ENCODE data around the gene MBNL1. TPM values are rescaled to one million over a fixed set of nuclear protein-coding genes. Genes with fewer than 3 reads are reported as not detected.

The MBNL1 gene
- total and polyA plus RNA-seq, 8 donors: 25.7 to 379 (median 155) TPM

DNA sequence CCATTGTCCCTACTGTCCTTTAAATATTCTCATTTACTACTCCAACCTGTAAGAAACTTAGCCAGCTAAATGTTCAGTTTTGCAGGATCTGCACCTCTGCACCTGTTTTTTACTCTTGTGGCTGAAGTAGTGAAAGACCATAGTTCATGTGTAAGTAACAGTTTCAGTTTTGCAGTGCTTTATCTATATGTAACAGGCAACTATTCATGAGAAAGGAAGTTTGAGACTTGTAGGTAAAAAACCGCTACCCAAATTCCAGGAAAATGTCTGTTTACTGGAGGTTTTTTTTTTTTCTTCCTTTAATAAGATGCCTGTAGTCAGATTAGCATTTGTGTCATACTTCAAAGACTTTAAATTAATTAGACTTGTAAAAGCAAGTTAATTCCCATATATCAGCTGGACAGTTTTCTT is 25.4 kb upstream of the MBNL1 start:
- intact Hi-C loops (cut with DNase I; ENCODE audit: low total_unique reads): no loop called here
- no peaks in the 10 kb centered on the region for H3K27me3 ChIP-seq
- H3K27ac ChIP-seq: peak overlapping the region in 4 of 5 donors; percentile 57 to 74 (median 66)
- 49 to 57% (median 53%) methylated on average over 1 of the region's 1 CpG for WGBS, 5 donors
- peak in 1 of 2 donors; percentile 24 for DNase-seq
- peaks cover 0 to 33% (median 11%) of the 10 kb centered on the region in 4 donors for H3K4me1 ChIP-seq
- TF ChIP-seq EP300 (IDR thresholded peaks at IDR 0.05): no peak
- TF ChIP-seq, protein P1, sequence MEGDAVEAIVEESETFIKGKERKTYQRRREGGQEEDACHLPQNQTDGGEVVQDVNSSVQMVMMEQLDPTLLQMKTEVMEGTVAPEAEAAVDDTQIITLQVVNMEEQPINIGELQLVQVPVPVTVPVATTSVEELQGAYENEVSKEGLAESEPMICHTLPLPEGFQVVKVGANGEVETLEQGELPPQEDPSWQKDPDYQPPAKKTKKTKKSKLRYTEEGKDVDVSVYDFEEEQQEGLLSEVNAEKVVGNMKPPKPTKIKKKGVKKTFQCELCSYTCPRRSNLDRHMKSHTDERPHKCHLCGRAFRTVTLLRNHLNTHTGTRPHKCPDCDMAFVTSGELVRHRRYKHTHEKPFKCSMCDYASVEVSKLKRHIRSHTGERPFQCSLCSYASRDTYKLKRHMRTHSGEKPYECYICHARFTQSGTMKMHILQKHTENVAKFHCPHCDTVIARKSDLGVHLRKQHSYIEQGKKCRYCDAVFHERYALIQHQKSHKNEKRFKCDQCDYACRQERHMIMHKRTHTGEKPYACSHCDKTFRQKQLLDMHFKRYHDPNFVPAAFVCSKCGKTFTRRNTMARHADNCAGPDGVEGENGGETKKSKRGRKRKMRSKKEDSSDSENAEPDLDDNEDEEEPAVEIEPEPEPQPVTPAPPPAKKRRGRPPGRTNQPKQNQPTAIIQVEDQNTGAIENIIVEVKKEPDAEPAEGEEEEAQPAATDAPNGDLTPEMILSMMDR (IDR thresholded peaks at IDR 0.05): no peak
- no peak for TF ChIP-seq POLR2AphosphoS5 (IDR thresholded peaks at IDR 0.05)
- TF ChIP-seq POLR2A (IDR thresholded peaks at IDR 0.05): no peak
- no peaks in the 10 kb centered on the region for H3K9me3 ChIP-seq
- H3K4me3 ChIP-seq: peak overlapping the region in 2 of 4 donors; percentile 9 to 18
- no peaks in the 10 kb centered on the region for H3K36me3 ChIP-seq

- TF ChIP-seq, protein P1 (IDR thresholded peaks at IDR 0.05): no peak
- TF ChIP-seq POLR2AphosphoS5 (IDR thresholded peaks at IDR 0.05) (no peak), EP300 (IDR thresholded peaks at IDR 0.05) (no peak), POLR2A (IDR thresholded peaks at IDR 0.05) (no peak)
- Histone ChIP-seq H3K27me3 (no peaks in the 10 kb centered on the region), H3K4me1 (peaks cover 0 to 33% (median 11%) of the 10 kb centered on the region in 4 donors), H3K27ac (peak overlapping the region in 4 of 5 donors; percentile 57 to 74 (median 66)), H3K4me3 (peak overlapping the region in 2 of 4 donors; percentile 9 to 18), H3K9me3 (no peaks in the 10 kb centered on the region), H3K36me3 (no peaks in the 10 kb centered on the region)
- intact Hi-C loops (cut with DNase I; ENCODE audit: low total_unique reads): no loop called here
- WGBS, 5 donors: 67 to 86% (median 78%) methylated on average over 10 of the region's 10 CpGs
- no peak for DNase-seq
Observed at GRCh38 chr3:152243721-152244516, 24.8 kb upstream of the MBNL1 start.

- intact Hi-C loops (cut with DNase I; ENCODE audit: low total_unique reads): no loop called here
- H3K4me3 ChIP-seq: peak overlapping the region in 1 of 4 donors; percentile 18
- peaks cover 0 to 33% (median 11%) of the 10 kb centered on the region in 4 donors for H3K4me1 ChIP-seq
- no peaks in the 10 kb centered on the region for H3K27me3 ChIP-seq
- H3K27ac ChIP-seq: peak overlapping the region in 2 of 5 donors; percentile 64 to 74
- H3K36me3 ChIP-seq: no peaks in the 10 kb centered on the region
- no peak for TF ChIP-seq POLR2A (IDR thresholded peaks at IDR 0.05)
- no peak for TF ChIP-seq POLR2AphosphoS5 (IDR thresholded peaks at IDR 0.05)
- TF ChIP-seq, protein P1 (IDR thresholded peaks at IDR 0.05): no peak
- TF ChIP-seq EP300 (IDR thresholded peaks at IDR 0.05): no peak
- no peak for DNase-seq
- no peaks in the 10 kb centered on the region for H3K9me3 ChIP-seq
- 39 to 47% (median 43%) methylated on average over 2 of the region's 2 CpGs for WGBS, 5 donors
Observed at GRCh38 chr3:152244517-152244888, 24.2 kb upstream of the MBNL1 start.

- TF ChIP-seq EP300 (IDR thresholded peaks at IDR 0.05): no peak
- no peak for TF ChIP-seq POLR2AphosphoS5 (IDR thresholded peaks at IDR 0.05)
- no peak for TF ChIP-seq POLR2A (IDR thresholded peaks at IDR 0.05)
- TF ChIP-seq, protein P1 (IDR thresholded peaks at IDR 0.05): no peak
- Histone ChIP-seq H3K27ac (peak overlapping the region in 1 of 5 donors; percentile 74), H3K9me3 (no peaks in the 10 kb centered on the region), H3K4me1 (peaks cover 0 to 33% (median 10%) of the 10 kb centered on the region in 4 donors), H3K4me3 (no peak overlapping the region), H3K36me3 (no peaks in the 10 kb centered on the region), H3K27me3 (no peaks in the 10 kb centered on the region)
- 66 to 81% (median 74%) methylated on average over 3 of the region's 3 CpGs for WGBS, 5 donors
- DNase-seq: no peak
- intact Hi-C loops (cut with DNase I; ENCODE audit: low total_unique reads): no loop called here
Observed at GRCh38 chr3:152245498-152246170, 23.1 kb upstream of the MBNL1 start.
